GM21825 (cell line): ENCODE measurements around the gene DGKG.

Source experiments
- ATAC-seq: cut with Tn5 transposase; IDR thresholded peaks from one replicate; pipeline ENCODE4 v1.9.1; 2021; ENCODE audit warnings: mild to moderate bottlenecking, moderate library complexity; ENCODE audit not compliant: unreplicated experiment

The DGKG gene

GRCh38 chr3:186216900-186217819 lies 144.9 kb downstream of the DGKG start:
- no peak for ATAC-seq

- no peak for ATAC-seq
These were observed 147.4 kb downstream of the DGKG start for GRCh38 chr3:186214670-186215069.

GRCh38 chr3:186213946-186214345 lies 148.1 kb downstream of the DGKG start:
- ATAC-seq: no peak

- ATAC-seq: no peak
These were observed 149.4 kb downstream of the DGKG start for GRCh38 chr3:186212611-186213010.

GRCh38 chr3:186210852-186211500 lies 151.1 kb downstream of the DGKG start:
- ATAC-seq: no peak

- no peak for ATAC-seq
These were observed 152.0 kb downstream of the DGKG start for GRCh38 chr3:186209810-186210752.

- no peak for ATAC-seq
These were observed 153.6 kb downstream of the DGKG start for GRCh38 chr3:186208296-186208989.

- ATAC-seq: no peak
These were observed 154.5 kb downstream of the DGKG start for GRCh38 chr3:186207515-186207914.

- ATAC-seq: no peak
These were observed 161.3 kb downstream of the DGKG start for GRCh38 chr3:186200726-186201125.

GRCh38 chr3:186198442-186198841 lies 163.6 kb downstream of the DGKG start:
- no peak for ATAC-seq

- ATAC-seq: no peak
These were observed 167.6 kb downstream of the DGKG start for GRCh38 chr3:186194451-186194811.

GRCh38 chr3:186193534-186194450 lies 168.2 kb downstream of the DGKG start:
- ATAC-seq: no peak

- ATAC-seq: no peak
These were observed 169.2 kb downstream of the DGKG start for GRCh38 chr3:186192823-186193222.

- no peak for ATAC-seq
These were observed 172.5 kb downstream of the DGKG start for GRCh38 chr3:186189492-186189891.

GRCh38 chr3:186187401-186188275 lies 174.4 kb downstream of the DGKG start:
- ATAC-seq: no peak

- ATAC-seq: peak; percentile 69
These were observed 176.7 kb downstream of the DGKG start for GRCh38 chr3:186185194-186185787.

GRCh38 chr3:186184021-186184420 lies 178.0 kb downstream of the DGKG start:
- ATAC-seq: no peak

GRCh38 chr3:186182850-186183249 lies 179.2 kb downstream of the DGKG start:
- no peak for ATAC-seq
